HEK293 (cell line): Measurements from ENCODE around the gene TMEM151B.

Experiments used
- HOXA7 ChIP-seq: sonication (generic); formaldehyde crosslinking; IDR thresholded peaks from 2 replicates; pipeline ENCODE4 v1.8.1; 2022; ENCODE audit warnings: missing genetic modification reagents, borderline replicate concordance
- KLF7 ChIP-seq: fragments of 450-650 bp; formaldehyde crosslinking; IDR thresholded peaks from 2 replicates; pipeline ENCODE4 v1.5.1; 2016; ENCODE audit warnings: missing biosample characterization, missing genetic modification characterization, borderline replicate concordance
- MYNN ChIP-seq: fragments of 450-650 bp; formaldehyde crosslinking; IDR thresholded peaks from 2 replicates; pipeline ENCODE4 v1.5.1; 2016; ENCODE audit warnings: missing biosample characterization, missing genetic modification characterization, borderline replicate concordance
- PATZ1 ChIP-seq: fragments of 450-650 bp; formaldehyde crosslinking; IDR thresholded peaks from 2 replicates; pipeline ENCODE4 v1.5.1; 2016; ENCODE audit warnings: missing biosample characterization, missing genetic modification characterization
- PRDM6 ChIP-seq: fragments of 450-650 bp; formaldehyde crosslinking; IDR thresholded peaks from 2 replicates; pipeline ENCODE4 v1.5.1; 2017; ENCODE audit warnings: missing biosample characterization, missing genetic modification characterization
- TRIM28 ChIP-seq: IDR thresholded peaks from 2 replicates; pipeline ENCODE4 v1.6.1; 2011; ENCODE audit warnings: low read length, control low read depth, borderline replicate concordance
- TSHZ1 ChIP-seq: fragments of 450-650 bp; formaldehyde crosslinking; IDR thresholded peaks from 2 replicates; pipeline ENCODE4 v1.5.1; 2016; ENCODE audit warnings: missing biosample characterization, missing genetic modification characterization, borderline replicate concordance
- ZBTB7A ChIP-seq: fragments of 450-650 bp; formaldehyde crosslinking; IDR thresholded peaks from 2 replicates; pipeline ENCODE4 v1.5.1; 2016; ENCODE audit warnings: low read depth, missing biosample characterization, missing genetic modification characterization
- ZBTB8A ChIP-seq: fragments of 450-650 bp; formaldehyde crosslinking; IDR thresholded peaks from 2 replicates; pipeline ENCODE4 v1.5.1; 2016; ENCODE audit warnings: missing biosample characterization, missing genetic modification characterization
- ZFHX2 ChIP-seq: fragments of 450-650 bp; formaldehyde crosslinking; conservative IDR thresholded peaks from 2 replicates; pipeline ENCODE4 v1.5.1; 2016; ENCODE audit warnings: missing biosample characterization, missing genetic modification characterization
- ZFP3 ChIP-seq: fragments of 450-650 bp; formaldehyde crosslinking; IDR thresholded peaks from 2 replicates; pipeline ENCODE4 v1.5.1; 2016; ENCODE audit warnings: low read depth, missing biosample characterization, missing genetic modification characterization
- ZNF175 ChIP-seq: fragments of 450-650 bp; formaldehyde crosslinking; IDR thresholded peaks from 2 replicates; pipeline ENCODE4 v1.5.1; 2016; ENCODE audit warnings: missing biosample characterization, missing genetic modification characterization
- ZNF2 ChIP-seq: fragments of 450-650 bp; formaldehyde crosslinking; IDR thresholded peaks from 2 replicates; pipeline ENCODE4 v1.5.1; 2016; ENCODE audit warnings: missing biosample characterization, missing genetic modification characterization
- ZNF214 ChIP-seq: fragments of 450-650 bp; formaldehyde crosslinking; IDR thresholded peaks from 2 replicates; pipeline ENCODE4 v1.5.1; 2017; ENCODE audit warnings: missing biosample characterization, mild to moderate bottlenecking, missing genetic modification characterization, borderline replicate concordance
- ZNF266 ChIP-seq: fragments of 450-650 bp; formaldehyde crosslinking; IDR thresholded peaks from 2 replicates; pipeline ENCODE4 v1.5.1; 2016; ENCODE audit warnings: missing biosample characterization, missing genetic modification characterization, low read depth
- ZNF292 ChIP-seq: fragments of 450-650 bp; formaldehyde crosslinking; IDR thresholded peaks from 2 replicates; pipeline ENCODE4 v1.5.1; 2016; ENCODE audit warnings: low read depth, missing biosample characterization, missing genetic modification characterization, borderline replicate concordance
- ZNF335 ChIP-seq: fragments of 450-650 bp; formaldehyde crosslinking; conservative IDR thresholded peaks from 2 replicates; pipeline ENCODE4 v1.5.1; 2016; ENCODE audit warnings: missing biosample characterization, missing genetic modification characterization
- ZNF404 ChIP-seq: fragments of 450-650 bp; formaldehyde crosslinking; IDR thresholded peaks from 2 replicates; pipeline ENCODE4 v1.5.1; 2017; ENCODE audit warnings: missing biosample characterization, missing genetic modification characterization
- ZNF423 ChIP-seq: fragments of 450-650 bp; formaldehyde crosslinking; IDR thresholded peaks from 2 replicates; pipeline ENCODE4 v1.5.1; 2016; ENCODE audit warnings: missing biosample characterization, missing genetic modification characterization
- ZNF48 ChIP-seq: fragments of 450-650 bp; formaldehyde crosslinking; IDR thresholded peaks from 2 replicates; pipeline ENCODE4 v1.5.1; 2016; ENCODE audit warnings: missing biosample characterization, missing genetic modification characterization
- ZNF488 ChIP-seq: fragments of 450-650 bp; formaldehyde crosslinking; IDR thresholded peaks from 2 replicates; pipeline ENCODE4 v1.5.1; 2016; ENCODE audit warnings: missing biosample characterization, missing genetic modification characterization
- ZNF529 ChIP-seq: fragments of 450-650 bp; formaldehyde crosslinking; IDR thresholded peaks from 2 replicates; pipeline ENCODE4 v1.5.1; 2017; ENCODE audit warnings: missing genetic modification characterization, missing biosample characterization; ENCODE audit not compliant: insufficient replicate concordance
- ZNF530 ChIP-seq: fragments of 450-650 bp; formaldehyde crosslinking; IDR thresholded peaks from 2 replicates; pipeline ENCODE4 v1.5.1; 2016; ENCODE audit warnings: low read depth, missing biosample characterization, missing genetic modification characterization
- ZNF544 ChIP-seq: fragments of 450-650 bp; formaldehyde crosslinking; IDR thresholded peaks from 2 replicates; pipeline ENCODE4 v1.5.0; 2017; ENCODE audit warnings: missing biosample characterization, missing genetic modification characterization
- ZNF560 ChIP-seq: fragments of 450-650 bp; formaldehyde crosslinking; IDR thresholded peaks from 2 replicates; pipeline ENCODE4 v1.5.1; 2017; ENCODE audit warnings: missing biosample characterization, missing genetic modification characterization, borderline replicate concordance
- ZNF610 ChIP-seq: fragments of 450-650 bp; formaldehyde crosslinking; IDR thresholded peaks from 2 replicates; pipeline ENCODE4 v1.5.1; 2016; ENCODE audit warnings: missing biosample characterization, missing genetic modification characterization, borderline replicate concordance
- ZNF621 ChIP-seq: fragments of 450-650 bp; formaldehyde crosslinking; IDR thresholded peaks from 2 replicates; pipeline ENCODE4 v1.5.1; 2017; ENCODE audit warnings: missing biosample characterization, missing genetic modification characterization
- ZNF645 ChIP-seq: fragments of 450-650 bp; formaldehyde crosslinking; IDR thresholded peaks from 2 replicates; pipeline ENCODE4; 2016; ENCODE audit warnings: missing biosample characterization, missing genetic modification characterization
- ZNF654 ChIP-seq: fragments of 450-650 bp; formaldehyde crosslinking; IDR thresholded peaks from 2 replicates; pipeline ENCODE4 v1.5.1; 2016; ENCODE audit warnings: low read depth, missing biosample characterization, missing genetic modification characterization
- ZNF830 ChIP-seq: fragments of 450-650 bp; IDR thresholded peaks from 2 replicates; pipeline ENCODE4 v1.5.0; 2018; ENCODE audit warnings: missing biosample characterization, missing genetic modification characterization, low read depth, mild to moderate bottlenecking, moderate library complexity
- ZSCAN16 ChIP-seq: fragments of 450-650 bp; formaldehyde crosslinking; IDR thresholded peaks from 2 replicates; pipeline ENCODE4 v1.5.1; 2016; ENCODE audit warnings: missing biosample characterization, missing genetic modification characterization

The TMEM151B gene

GRCh38 chr6:44245912-44246662 is 24.2 kb upstream of the TMEM151B start (continued):
- peak; percentile 94 for TF ChIP-seq PATZ1
- TF ChIP-seq PRDM6 (tag by site-specific recombination): peak; percentile 18; the same call in 1 of the 2 replicates
- TF ChIP-seq ZNF292 (tag by site-specific recombination): no peak
- no peak for TF ChIP-seq ZNF175 (tag by site-specific recombination)
- TF ChIP-seq ZNF214 (tag by site-specific recombination): no peak
- no peak for TF ChIP-seq ZFHX2 (tag by site-specific recombination)
- no peak for TF ChIP-seq ZNF610 (tag by site-specific recombination)
- peak; percentile 60 for TF ChIP-seq ZBTB8A (tag by site-specific recombination)
- no peak for TF ChIP-seq ZNF530
- peak; percentile 69; the same call in 1 of the 2 replicates for TF ChIP-seq TSHZ1 (tag by site-specific recombination)
- TF ChIP-seq KLF7: peak; percentile 90
- TF ChIP-seq ZNF335 (tag by site-specific recombination): peak; percentile 17
- no peak for TF ChIP-seq ZNF544 (tag by site-specific recombination)
- 0 out of 2 replicates have a peak, but pooled peaks have one; percentile 27 for TF ChIP-seq ZNF404 (tag by site-specific recombination)
- TF ChIP-seq ZNF423 (tag by site-specific recombination): 0 out of 2 replicates have a peak, but pooled peaks have one; percentile 8
- no peak for TF ChIP-seq ZNF48 (tag by site-specific recombination)
- no peak for TF ChIP-seq HOXA7 (CRISPR knock-in tag)
- TF ChIP-seq MYNN (tag by site-specific recombination): no peak
- peak; percentile 78 for TF ChIP-seq ZNF2
- TF ChIP-seq ZNF654 (tag by site-specific recombination): no peak
- no peak for TF ChIP-seq ZNF560 (tag by site-specific recombination)
- no peak for TF ChIP-seq ZNF529 (tag by site-specific recombination)
- TF ChIP-seq ZNF266 (tag by site-specific recombination): no peak
- peak; percentile 95 for TF ChIP-seq ZBTB7A (tag by site-specific recombination)
- no peak for TF ChIP-seq ZNF830
- no peak for TF ChIP-seq ZNF645
- TF ChIP-seq ZNF621 (tag by site-specific recombination): no peak
- TF ChIP-seq TRIM28: no peak
- no peak for TF ChIP-seq ZFP3 (tag by site-specific recombination)
- no peak for TF ChIP-seq ZNF488
- peak; percentile 9 for TF ChIP-seq ZSCAN16
